Measurements from ENCODE around the gene PPP1R14D. TPM values are rescaled to one million over a fixed set of nuclear protein-coding genes. Genes with fewer than 3 reads are reported as not detected.

PPP1R14D gene
- polyA plus RNA-seq, 3 donors, result not detected

DNA sequence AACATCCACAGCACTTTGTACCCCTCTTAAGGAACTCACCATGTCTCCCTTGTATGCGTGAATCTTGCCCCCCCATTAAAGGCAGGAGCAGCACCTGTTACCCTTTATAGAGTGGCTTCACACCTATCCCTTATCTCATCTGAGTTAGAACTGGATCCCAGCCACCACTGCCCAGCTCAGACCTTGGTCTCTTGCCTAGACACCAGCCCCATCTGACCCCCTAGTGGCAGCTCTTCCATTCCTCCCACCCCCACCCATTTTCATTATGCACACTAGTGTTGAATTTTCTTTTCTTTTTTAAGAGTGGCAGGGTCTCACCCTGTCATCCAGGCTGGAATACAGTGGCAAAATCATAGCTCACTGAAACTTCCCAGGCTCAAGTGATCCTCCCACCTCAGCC is 24.8 kb downstream of the PPP1R14D start:
- H3K36me3 ChIP-seq (replicated peaks in 1 of 2; ENCODE audit: control insufficient read depth in 1 of 2, insufficient read depth in 2 of 2, low read length in 2 of 2), result peaks cover 3 to 25% of the 10 kb centered on the region in 2 donors
- H3K4me3 ChIP-seq (replicated peaks in 1 of 3; ENCODE audit: low read depth in 2 of 3, low read length in 3 of 3), result no peak overlapping the region
- intact Hi-C loops (cut with micrococcal nuclease), result loop anchor here in 1 of 2 donors (10.0 kb wide), 2 partner anchors 49 to 91 kb away; partner anchors contain the start of genes RMDN3 and VPS18
- 100% methylated on average over 1 of the region's 1 CpG for WGBS (ENCODE audit: insufficient coverage)
- Mint-ChIP-seq H3K27me3 (ENCODE audit: low read depth in 3 of 3) (peaks cover 0 to 3% (median 1%) of the 10 kb centered on the region in 3 donors), H3K27ac (no peak overlapping the region), H3K4me3 (no peak overlapping the region), H3K9me3 (peaks cover 0 to 2% (median 0%) of the 10 kb centered on the region in 7 donors), H3K4me1 (peaks cover 24% of the 10 kb centered on the region), H3K36me3 (peaks cover 18 to 46% of the 10 kb centered on the region in 2 donors)
- no peak overlapping the region for H3K27ac ChIP-seq (ENCODE audit: low read depth in 1 of 2, low read length in 2 of 2)
- no peak overlapping the region for H2AFZ ChIP-seq (ENCODE audit: insufficient read depth, low read depth, low read length, poor library complexity, severe bottlenecking)
- H3K9me3 ChIP-seq (replicated peaks in 1 of 2; ENCODE audit: control insufficient read depth in 1 of 2, insufficient read depth in 1 of 2, low read length in 2 of 2), result no peaks in the 10 kb centered on the region
- H3K4me1 ChIP-seq (ENCODE audit: control insufficient read depth in 1 of 2, insufficient read depth in 2 of 2, low read length in 2 of 2), result peaks cover 14 to 20% of the 10 kb centered on the region in 2 donors
- H3K9ac ChIP-seq (ENCODE audit: insufficient read depth, low read length, poor library complexity, severe bottlenecking), result no peak overlapping the region
- H4K20me1 ChIP-seq (ENCODE audit: insufficient read depth, low read length), result peaks cover 4% of the 10 kb centered on the region
- no peak for DNase-seq
- no peak overlapping the region for H3K4me2 ChIP-seq (replicated peaks; ENCODE audit: extremely low read depth, low read length, poor library complexity, severe bottlenecking)
- no peak for TF ChIP-seq CTCF (IDR thresholded peaks at IDR 0.05)
- peaks cover 71% of the 10 kb centered on the region for H3K79me2 ChIP-seq (ENCODE audit: insufficient read depth, low read length)
- no peaks in the 10 kb centered on the region for H3K27me3 ChIP-seq (ENCODE audit: control insufficient read depth in 2 of 2, insufficient read depth in 2 of 2, low read length in 2 of 2)

GRCh38 chr15:40803076-40803475 is 25.4 kb downstream of the PPP1R14D start:
- H3K9ac ChIP-seq (ENCODE audit: insufficient read depth, low read length, poor library complexity, severe bottlenecking), result no peak overlapping the region
- H3K9me3 ChIP-seq (replicated peaks in 1 of 2; ENCODE audit: control insufficient read depth in 1 of 2, insufficient read depth in 1 of 2, low read length in 2 of 2), result no peaks in the 10 kb centered on the region
- WGBS (ENCODE audit: insufficient coverage), result no CpG with 5 or more reads among the region's 2 CpGs
- peaks cover 71% of the 10 kb centered on the region for H3K79me2 ChIP-seq (ENCODE audit: insufficient read depth, low read length)
- no peaks in the 10 kb centered on the region for H3K27me3 ChIP-seq (ENCODE audit: control insufficient read depth in 2 of 2, insufficient read depth in 2 of 2, low read length in 2 of 2)
- no peak overlapping the region for H3K4me2 ChIP-seq (replicated peaks; ENCODE audit: extremely low read depth, low read length, poor library complexity, severe bottlenecking)
- DNase-seq, result no peak
- no peak for TF ChIP-seq CTCF (IDR thresholded peaks at IDR 0.05)
- no peak overlapping the region for H3K4me3 Mint-ChIP-seq
- intact Hi-C loops (cut with micrococcal nuclease), result loop anchor here in 1 of 2 donors (10.0 kb wide), 2 partner anchors 48 to 92 kb away; partner anchors contain the start of genes RMDN3 and VPS18
- peaks cover 0 to 2% (median 1%) of the 10 kb centered on the region in 3 donors for H3K27me3 Mint-ChIP-seq (ENCODE audit: low read depth in 3 of 3)
- no peak overlapping the region for H2AFZ ChIP-seq (ENCODE audit: insufficient read depth, low read depth, low read length, poor library complexity, severe bottlenecking)
- no peak overlapping the region for H3K4me3 ChIP-seq (replicated peaks in 1 of 3; ENCODE audit: low read depth in 2 of 3, low read length in 3 of 3)
- H3K36me3 Mint-ChIP-seq, result peaks cover 24 to 52% of the 10 kb centered on the region in 2 donors
- H3K27ac ChIP-seq (ENCODE audit: low read depth in 1 of 2, low read length in 2 of 2), result no peak overlapping the region
- H4K20me1 ChIP-seq (ENCODE audit: insufficient read depth, low read length), result peaks cover 4% of the 10 kb centered on the region
- H3K4me1 Mint-ChIP-seq, result peaks cover 18% of the 10 kb centered on the region
- no peak overlapping the region for H3K27ac Mint-ChIP-seq
- peaks cover 3 to 31% of the 10 kb centered on the region in 2 donors for H3K36me3 ChIP-seq (replicated peaks in 1 of 2; ENCODE audit: control insufficient read depth in 1 of 2, insufficient read depth in 2 of 2, low read length in 2 of 2)
- peaks cover 0 to 2% (median 0%) of the 10 kb centered on the region in 7 donors for H3K9me3 Mint-ChIP-seq
- peaks cover 10 to 13% of the 10 kb centered on the region in 2 donors for H3K4me1 ChIP-seq (ENCODE audit: control insufficient read depth in 1 of 2, insufficient read depth in 2 of 2, low read length in 2 of 2)
